Measurements from ENCODE around the gene TMEM8B. TPM values are rescaled to one million over a fixed set of nuclear protein-coding genes. Genes with fewer than 3 reads are reported as not detected.
A peak's percentile ranks its signal among the peaks of the same experiment; 100 is the strongest.
"Not testable (repeated sequence)": the region's sequence is repeated elsewhere in the genome, so short reads cannot be mapped to it uniquely, and the experiment has no call there.

TMEM8B gene
- total RNA-seq, 1 donor from 2014 or later: 36.2 TPM

GRCh38 chr9:35906923-35907699, 78.1 kb downstream of the TMEM8B start:
- DNase-seq (ENCODE audit: low spot score): no peak

DNA sequence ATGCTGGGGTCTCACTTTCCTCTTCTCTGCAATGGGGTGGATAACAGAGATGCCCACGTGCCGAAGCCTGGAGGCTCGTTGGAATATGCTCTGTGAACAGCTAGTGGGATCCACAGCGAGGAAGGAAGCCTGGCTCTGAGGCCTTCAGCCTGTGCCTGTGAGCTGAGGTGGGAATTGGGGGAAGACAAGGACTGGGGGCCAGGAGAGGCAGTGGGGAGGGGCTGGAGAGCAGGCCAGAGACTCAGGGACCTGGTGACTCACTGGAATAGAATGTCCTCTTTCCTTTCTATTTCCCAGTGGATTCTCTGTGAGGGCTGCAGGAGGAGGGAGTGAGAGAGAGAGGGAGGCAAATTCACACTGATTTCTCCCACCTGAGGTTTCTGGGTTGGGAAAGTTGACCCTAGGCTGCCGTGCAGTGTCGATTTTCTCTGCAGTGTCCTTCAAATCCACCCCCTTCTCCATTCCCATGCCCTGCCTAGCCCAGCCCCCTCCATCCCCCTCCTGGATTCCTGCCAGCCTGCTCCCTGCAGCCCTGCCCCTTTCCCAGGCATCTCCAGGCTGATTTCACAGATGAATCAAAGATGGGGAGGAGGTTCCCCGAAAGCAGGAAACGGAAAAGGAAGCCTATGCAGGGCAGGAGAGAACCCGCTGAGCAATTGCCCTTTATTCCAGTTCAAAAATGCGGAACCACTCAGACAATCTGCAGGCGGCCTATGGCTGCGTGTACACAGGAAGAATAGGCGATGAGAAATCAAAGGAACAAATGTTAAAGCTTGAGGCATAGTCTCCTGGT, 78.9 kb downstream of the TMEM8B start:
- peak; percentile 54 for DNase-seq (ENCODE audit: low spot score)

GRCh38 chr9:35908504-35909125, 79.6 kb downstream of the TMEM8B start:
- DNase-seq (ENCODE audit: low spot score): no peak

DNA sequence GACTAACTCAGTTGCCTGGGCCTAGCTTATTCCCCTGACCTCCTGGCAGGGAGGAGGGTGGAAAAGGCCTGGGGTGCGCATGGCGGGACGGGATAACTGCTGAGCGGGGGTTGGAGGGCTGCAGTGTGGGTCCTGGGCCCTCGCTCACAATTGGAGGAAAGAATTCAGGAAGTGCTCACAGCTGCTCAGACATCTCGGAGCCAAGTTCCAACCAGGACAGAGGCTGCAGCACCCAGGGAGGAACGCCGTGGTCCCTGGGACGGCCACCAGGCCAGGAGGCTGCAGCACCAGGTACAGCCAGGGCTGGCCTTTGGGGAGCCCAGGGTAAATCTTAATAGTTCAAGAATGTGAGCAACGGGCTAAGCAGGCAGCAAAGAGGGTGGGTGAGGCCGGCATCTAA, 80.2 kb downstream of the TMEM8B start, which contains the start of gene SPAAR:
Gene SPAAR, plus strand, starts transcription at position 217 of the 400 bp plus-strand sequence. CDS start 974 bp downstream, outside the sequence.
- no peak for DNase-seq (ENCODE audit: low spot score)

- DNase-seq (ENCODE audit: low spot score): no peak
Measured at GRCh38 chr9:35909687-35910612, 80.9 kb downstream of the TMEM8B start.

GRCh38 chr9:35910613-35911359, 81.8 kb downstream of the TMEM8B start:
- DNase-seq (ENCODE audit: low spot score): peak; percentile 62

DNA sequence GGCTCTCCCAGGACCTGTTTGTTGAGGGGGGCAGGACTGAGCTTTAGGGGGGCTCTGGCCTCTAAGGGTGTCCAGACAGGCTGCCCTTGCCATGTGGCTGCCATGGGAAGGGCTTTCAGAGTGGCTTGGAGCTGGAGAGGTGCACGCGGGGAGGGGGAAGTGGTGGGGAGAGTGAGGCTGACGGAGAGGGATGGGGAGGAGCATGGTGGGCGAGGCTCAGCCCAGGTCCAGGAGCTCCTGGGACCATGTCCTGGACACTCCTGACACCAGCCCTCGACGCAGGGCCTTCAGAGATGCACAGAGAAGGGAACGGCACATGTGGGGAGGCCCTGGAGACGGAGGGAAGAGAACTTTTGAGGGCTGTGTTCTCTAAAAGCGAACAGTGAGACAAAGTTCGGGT, 82.7 kb downstream of the TMEM8B start:
- no peak for DNase-seq (ENCODE audit: low spot score)

DNA sequence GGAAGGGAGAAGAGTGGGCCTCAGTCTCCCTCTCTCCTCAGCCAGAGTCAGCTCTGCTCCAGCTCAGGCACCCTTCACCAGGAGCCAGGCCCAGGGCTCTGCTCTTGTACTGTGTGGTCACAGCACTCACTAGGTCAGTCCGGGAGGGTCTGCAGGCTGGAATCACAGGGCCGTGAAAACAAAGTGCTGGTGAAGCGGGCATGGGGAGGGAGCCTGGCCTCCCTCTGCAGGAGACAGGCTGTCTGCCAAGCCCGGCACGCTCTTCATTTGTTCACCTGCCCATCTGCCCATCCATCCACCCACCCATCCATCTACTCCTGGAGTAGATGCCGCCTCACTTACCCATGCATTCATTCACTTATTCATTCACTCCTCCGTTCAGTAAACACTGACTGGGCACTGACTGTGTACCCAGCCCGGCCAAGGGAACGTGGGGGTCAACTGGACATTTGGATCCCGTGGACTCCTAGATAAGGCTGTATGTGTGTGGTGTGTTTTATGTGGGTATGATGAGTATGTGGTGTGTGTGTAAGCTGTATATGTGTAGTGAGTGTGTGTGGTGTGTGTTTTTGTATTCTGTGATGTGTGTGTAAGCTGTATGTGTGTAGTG, 83.9 kb downstream of the TMEM8B start:
- DNase-seq (ENCODE audit: low spot score): no peak

- DNase-seq (ENCODE audit: low spot score): not testable (repeated sequence)
Measured at GRCh38 chr9:35913429-35913828, 84.4 kb downstream of the TMEM8B start.

- peak; percentile 71 for DNase-seq (ENCODE audit: low spot score)
Measured at GRCh38 chr9:35914301-35914807, 85.3 kb downstream of the TMEM8B start.

Other genes starting within 250 kb of the TMEM8B start
- 56.9 TPM for gene TESK1, start 224.0 kb upstream of the TMEM8B start, total RNA-seq
- 2.4 TPM for gene CD72, start 210.8 kb upstream of the TMEM8B start, total RNA-seq
- 2.7 TPM for gene SIT1, start 178.3 kb upstream of the TMEM8B start, total RNA-seq
- gene RMRP, start 171.2 kb upstream of the TMEM8B start, total RNA-seq: 17,824 TPM
- gene CCDC107, start 170.9 kb upstream of the TMEM8B start, total RNA-seq: 59.2 TPM
- 6.4 TPM for gene ARHGEF39, start 164.0 kb upstream of the TMEM8B start, total RNA-seq
- gene CA9, start 155.3 kb upstream of the TMEM8B start, total RNA-seq: 777 TPM
- 1,716 TPM for gene TPM2, start 139.3 kb upstream of the TMEM8B start, total RNA-seq
- gene TLN1, start 97.0 kb upstream of the TMEM8B start, total RNA-seq: 482 TPM
- gene CREB3, start 96.6 kb upstream of the TMEM8B start, total RNA-seq: 48.1 TPM
- gene GBA2, start 80.0 kb upstream of the TMEM8B start, total RNA-seq: 161 TPM
- gene RGP1, start 79.9 kb upstream of the TMEM8B start, total RNA-seq: 36.6 TPM
- 1.1 TPM for gene MSMP, start 75.0 kb upstream of the TMEM8B start, total RNA-seq
- 22.0 TPM for gene NPR2, start 37.6 kb upstream of the TMEM8B start, total RNA-seq
- 4.6 TPM for gene SPAG8, start 17.0 kb upstream of the TMEM8B start, total RNA-seq
- 30.7 TPM for gene HINT2, start 14.2 kb upstream of the TMEM8B start, total RNA-seq
- not detected for gene FAM221B, start 496 bp upstream of the TMEM8B start, total RNA-seq
- not detected for gene OR13J1, start 41.2 kb downstream of the TMEM8B start, total RNA-seq
- 2.0 TPM for gene HRCT1, start 77.0 kb downstream of the TMEM8B start, total RNA-seq
- 0.83 TPM for gene SPAAR, start 80.3 kb downstream of the TMEM8B start, total RNA-seq
- gene OR2S2, start 128.9 kb downstream of the TMEM8B start, total RNA-seq: not detected
- gene RECK, start 207.7 kb downstream of the TMEM8B start, total RNA-seq: 11.3 TPM